Nephron progenitor cell (in vitro differentiated cells): Measurements from ENCODE around the gene TNFRSF21.

Experiments used
- DNase-seq: peaks from one replicate; pipeline ENCODE4 v3.0.0; 2021
- H3K27ac Mint-ChIP-seq: 2 replicates; pipeline ENCODE4 v1.8.0; 2021; ENCODE audit warnings: mild to moderate bottlenecking, moderate library complexity, mixed read lengths
- H3K27me3 Mint-ChIP-seq: 2 replicates; pipeline ENCODE4 v1.8.0; 2021; ENCODE audit warnings: mild to moderate bottlenecking, low read depth, mixed read lengths; ENCODE audit not compliant: poor library complexity
- H3K36me3 Mint-ChIP-seq: 2 replicates; pipeline ENCODE4 v1.8.0; 2021; ENCODE audit warnings: low read depth, mixed read lengths
- H3K4me1 Mint-ChIP-seq: 2 replicates; pipeline ENCODE4 v1.8.0; 2021; ENCODE audit warnings: mixed read lengths
- H3K4me3 Mint-ChIP-seq: 2 replicates; pipeline ENCODE4 v1.8.0; 2021; ENCODE audit warnings: mild to moderate bottlenecking, moderate library complexity, mixed read lengths
- H3K9me3 Mint-ChIP-seq: 2 replicates; pipeline ENCODE4 v1.8.0; 2021; ENCODE audit warnings: mild to moderate bottlenecking, moderate library complexity, mixed read lengths
- TF ChIP-seq, protein P1 (sequence below): fragments of 200-600 bp; sonication (generic); IDR thresholded peaks from 2 replicates; pipeline ENCODE4 v1.5.0; 2021; ENCODE audit warnings: antibody characterized with exemption

TNFRSF21 gene, protein sequence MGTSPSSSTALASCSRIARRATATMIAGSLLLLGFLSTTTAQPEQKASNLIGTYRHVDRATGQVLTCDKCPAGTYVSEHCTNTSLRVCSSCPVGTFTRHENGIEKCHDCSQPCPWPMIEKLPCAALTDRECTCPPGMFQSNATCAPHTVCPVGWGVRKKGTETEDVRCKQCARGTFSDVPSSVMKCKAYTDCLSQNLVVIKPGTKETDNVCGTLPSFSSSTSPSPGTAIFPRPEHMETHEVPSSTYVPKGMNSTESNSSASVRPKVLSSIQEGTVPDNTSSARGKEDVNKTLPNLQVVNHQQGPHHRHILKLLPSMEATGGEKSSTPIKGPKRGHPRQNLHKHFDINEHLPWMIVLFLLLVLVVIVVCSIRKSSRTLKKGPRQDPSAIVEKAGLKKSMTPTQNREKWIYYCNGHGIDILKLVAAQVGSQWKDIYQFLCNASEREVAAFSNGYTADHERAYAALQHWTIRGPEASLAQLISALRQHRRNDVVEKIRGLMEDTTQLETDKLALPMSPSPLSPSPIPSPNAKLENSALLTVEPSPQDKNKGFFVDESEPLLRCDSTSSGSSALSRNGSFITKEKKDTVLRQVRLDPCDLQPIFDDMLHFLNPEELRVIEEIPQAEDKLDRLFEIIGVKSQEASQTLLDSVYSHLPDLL

DNA sequence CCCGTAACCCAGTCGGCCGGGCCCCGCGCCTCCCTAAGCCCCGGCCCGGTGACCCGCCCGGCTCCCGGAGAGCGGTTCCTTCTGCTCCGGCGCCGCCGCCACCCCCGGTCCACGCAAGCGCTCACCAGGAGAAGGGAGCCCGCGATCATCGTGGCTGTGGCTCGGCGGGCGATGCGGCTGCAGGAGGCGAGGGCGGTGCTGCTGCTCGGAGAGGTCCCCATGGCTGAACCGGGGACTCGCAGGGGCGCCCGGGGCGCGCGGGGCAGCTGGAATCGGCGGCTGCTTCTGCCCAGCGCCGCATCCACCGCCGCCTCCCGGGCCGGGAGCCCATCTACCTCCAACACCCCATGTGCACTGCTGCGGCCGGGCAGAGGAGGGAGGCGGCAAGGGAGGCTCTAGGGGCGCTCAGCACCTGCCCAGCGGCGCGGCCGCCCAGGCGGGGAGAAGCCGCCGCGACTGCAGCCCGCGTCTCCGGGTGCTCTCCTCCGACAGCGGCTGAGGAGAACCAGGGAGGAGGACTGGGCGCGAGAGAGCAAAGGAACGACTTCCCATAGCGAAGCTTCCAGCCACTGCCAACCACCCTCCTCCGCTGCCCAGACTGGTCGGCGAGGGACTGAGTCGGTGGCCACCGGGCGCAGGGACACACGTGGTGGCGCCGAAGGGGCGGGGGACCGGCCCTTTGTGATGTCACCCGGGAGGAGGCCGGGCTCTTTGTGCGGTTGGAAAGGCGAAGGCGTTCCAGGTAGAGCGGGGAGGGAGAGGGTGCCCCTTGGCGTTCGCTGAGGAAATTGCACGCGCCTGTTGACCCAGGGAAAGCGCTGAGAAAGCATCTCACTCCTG, at the start of gene TNFRSF21:
Gene TNFRSF21 (minus strand): TSS at position 615 of the 840 bp plus-strand sequence. CDS start 394 bp downstream, at position 221.
- peaks cover 17% of the 10 kb centered on the region for H3K9me3 Mint-ChIP-seq
- H3K27ac Mint-ChIP-seq = no peak within 1 kb of the TSS

DNA sequence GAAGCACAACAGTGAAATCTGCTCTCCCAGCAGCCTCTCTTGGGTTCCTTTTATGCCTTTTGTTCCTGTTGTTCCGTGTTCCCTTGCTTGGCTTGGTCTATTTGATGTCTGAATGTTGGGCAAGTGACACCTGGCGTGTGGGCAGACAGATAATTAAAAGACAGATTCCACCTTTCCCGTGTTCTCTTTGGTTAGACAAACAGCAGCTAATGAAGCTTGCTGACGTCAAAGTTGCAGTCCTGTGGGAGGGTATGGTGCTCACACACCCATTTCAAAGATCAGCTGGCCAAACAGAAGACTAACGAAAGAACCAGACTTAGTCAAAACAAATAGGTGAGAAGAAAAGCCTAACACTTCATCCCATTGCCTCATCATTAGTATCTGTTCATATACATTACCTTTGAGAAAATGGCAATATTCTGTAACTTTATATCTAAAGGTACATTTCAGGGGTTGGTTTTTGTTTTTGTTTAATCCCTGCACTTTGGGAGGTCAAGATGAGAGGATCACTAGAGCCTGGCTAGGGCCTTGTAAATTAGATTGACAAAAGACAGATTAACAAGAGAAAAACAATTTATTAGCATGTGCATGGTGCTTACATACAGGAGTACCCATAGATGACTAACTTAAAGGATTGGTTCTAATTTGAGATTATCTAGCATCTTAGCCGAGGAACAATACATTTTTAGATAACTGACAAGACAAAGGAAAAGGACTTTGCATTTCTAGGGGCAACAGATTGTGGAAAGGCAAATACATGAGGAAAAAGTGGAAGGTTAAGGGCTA, 48.9 kb upstream of the TNFRSF21 start:
- H3K4me1 Mint-ChIP-seq = no peaks in the 10 kb centered on the region
- no peaks in the 10 kb centered on the region for H3K9me3 Mint-ChIP-seq
- no peak overlapping the region for H3K27ac Mint-ChIP-seq
- H3K36me3 Mint-ChIP-seq = no peaks in the 10 kb centered on the region
- TF ChIP-seq, protein P1, sequence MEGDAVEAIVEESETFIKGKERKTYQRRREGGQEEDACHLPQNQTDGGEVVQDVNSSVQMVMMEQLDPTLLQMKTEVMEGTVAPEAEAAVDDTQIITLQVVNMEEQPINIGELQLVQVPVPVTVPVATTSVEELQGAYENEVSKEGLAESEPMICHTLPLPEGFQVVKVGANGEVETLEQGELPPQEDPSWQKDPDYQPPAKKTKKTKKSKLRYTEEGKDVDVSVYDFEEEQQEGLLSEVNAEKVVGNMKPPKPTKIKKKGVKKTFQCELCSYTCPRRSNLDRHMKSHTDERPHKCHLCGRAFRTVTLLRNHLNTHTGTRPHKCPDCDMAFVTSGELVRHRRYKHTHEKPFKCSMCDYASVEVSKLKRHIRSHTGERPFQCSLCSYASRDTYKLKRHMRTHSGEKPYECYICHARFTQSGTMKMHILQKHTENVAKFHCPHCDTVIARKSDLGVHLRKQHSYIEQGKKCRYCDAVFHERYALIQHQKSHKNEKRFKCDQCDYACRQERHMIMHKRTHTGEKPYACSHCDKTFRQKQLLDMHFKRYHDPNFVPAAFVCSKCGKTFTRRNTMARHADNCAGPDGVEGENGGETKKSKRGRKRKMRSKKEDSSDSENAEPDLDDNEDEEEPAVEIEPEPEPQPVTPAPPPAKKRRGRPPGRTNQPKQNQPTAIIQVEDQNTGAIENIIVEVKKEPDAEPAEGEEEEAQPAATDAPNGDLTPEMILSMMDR = no peak
- no peak overlapping the region for H3K4me3 Mint-ChIP-seq
- no peak for DNase-seq
- no peaks in the 10 kb centered on the region for H3K27me3 Mint-ChIP-seq

More for the DNA sequence above, at the start of gene TNFRSF21:
- Mint-ChIP-seq H3K36me3 (no peaks in the 10 kb centered on the region), H3K4me1 (peaks cover 17% of the 10 kb centered on the region), H3K4me3 (peak within 1 kb of the TSS; percentile 92), H3K27me3 (no peaks in the 10 kb centered on the region)
- peak; percentile 91 for DNase-seq
- TF ChIP-seq, protein P1 = peak; percentile 88

DNA sequence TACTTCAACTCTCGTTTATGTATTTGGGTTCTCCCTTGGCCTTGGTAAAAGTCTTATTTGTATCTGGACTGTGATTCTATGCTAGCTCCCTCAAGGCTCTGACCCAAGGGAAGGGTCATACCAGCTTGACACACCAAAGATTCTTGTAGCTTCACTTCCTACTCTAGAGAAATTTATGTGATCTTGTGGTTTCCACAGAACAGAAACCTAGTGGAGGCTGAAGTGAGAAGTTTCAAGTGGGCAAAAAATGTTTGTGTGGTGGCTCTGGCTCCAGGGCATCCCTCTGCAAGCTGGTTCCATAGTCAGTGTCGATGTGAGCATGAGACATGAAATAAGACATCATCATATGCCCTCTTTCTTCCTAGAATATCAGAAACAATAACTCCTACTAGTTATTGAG, 48.1 kb upstream of the TNFRSF21 start:
- TF ChIP-seq, protein P1 = no peak
- H3K9me3 Mint-ChIP-seq = no peaks in the 10 kb centered on the region
- H3K36me3 Mint-ChIP-seq = no peaks in the 10 kb centered on the region
- H3K4me1 Mint-ChIP-seq = no peaks in the 10 kb centered on the region
- no peak for DNase-seq
- H3K27me3 Mint-ChIP-seq = no peaks in the 10 kb centered on the region
- no peak overlapping the region for H3K27ac Mint-ChIP-seq
- no peak overlapping the region for H3K4me3 Mint-ChIP-seq

DNA sequence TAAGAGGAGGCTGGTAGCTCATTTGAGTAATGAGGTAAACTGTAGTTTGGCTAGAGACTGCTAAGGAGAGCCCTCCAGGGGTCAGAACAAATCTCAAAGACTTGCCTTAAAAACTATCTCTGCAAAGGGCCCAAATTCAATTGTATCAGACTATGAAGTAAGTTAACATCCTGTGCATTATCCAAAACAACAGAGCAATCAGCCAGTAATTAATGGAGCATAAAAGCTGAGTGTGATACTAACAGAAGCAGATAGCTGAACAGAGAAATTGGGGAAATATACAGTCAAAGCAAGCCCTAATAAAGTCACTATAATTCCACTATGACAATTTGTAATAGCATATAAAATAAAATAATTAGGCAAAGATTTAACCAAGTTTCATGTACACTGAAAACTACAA, 45.8 kb upstream of the TNFRSF21 start:
- TF ChIP-seq, protein P1 = no peak
- Mint-ChIP-seq H3K9me3 (no peaks in the 10 kb centered on the region), H3K4me3 (no peak overlapping the region), H3K36me3 (no peaks in the 10 kb centered on the region), H3K27ac (no peak overlapping the region), H3K4me1 (no peaks in the 10 kb centered on the region), H3K27me3 (peaks cover 2% of the 10 kb centered on the region)
- DNase-seq = no peak

DNA sequence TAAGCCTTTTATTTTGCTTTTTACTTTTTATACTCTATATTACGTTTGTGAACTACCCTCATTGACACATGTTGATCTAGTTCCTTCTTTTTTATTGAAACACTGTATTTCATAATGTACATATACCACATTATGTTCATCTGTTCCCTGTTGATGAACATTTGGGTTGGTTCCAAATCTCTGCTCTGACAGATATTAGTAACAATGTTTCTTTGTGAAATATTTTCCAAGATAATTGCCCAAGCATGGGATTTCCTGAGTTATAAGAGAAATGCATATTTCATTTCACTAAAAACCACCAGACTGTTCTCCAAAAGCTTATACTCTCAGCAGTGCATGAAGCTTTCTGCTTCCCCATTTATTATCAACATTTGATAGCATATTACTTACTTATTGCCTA, 44.2 kb upstream of the TNFRSF21 start:
- Mint-ChIP-seq H3K36me3 (no peaks in the 10 kb centered on the region), H3K4me3 (no peak overlapping the region), H3K9me3 (no peaks in the 10 kb centered on the region), H3K27ac (no peak overlapping the region), H3K4me1 (no peaks in the 10 kb centered on the region), H3K27me3 (peaks cover 2% of the 10 kb centered on the region)
- TF ChIP-seq, protein P1 = no peak
- no peak for DNase-seq
